ENCODE measurements around the gene SLC4A4.

Gene SLC4A4

GRCh38 chr4:71300362-71300761 lies 38.5 kb upstream of the SLC4A4 start:
- ATAC-seq (ENCODE audit: insufficient read depth, low read depth) (no peak), DNase-seq (no peak)
- TF ChIP-seq CTCF (IDR thresholded peaks at IDR 0.05; ENCODE audit: borderline replicate concordance, extremely low read depth, low read length, poor library complexity, severe bottlenecking) (no peak), EZH2 (IDR thresholded peaks at IDR 0.05; ENCODE audit: borderline replicate concordance, low read depth, low read length, severe bottlenecking) (no peak)
- Histone ChIP-seq H3K9me3 (ENCODE audit: insufficient read depth, low read length, severe bottlenecking) (no peaks in the 10 kb centered on the region), H3K27me3 (ENCODE audit: insufficient read depth, low read length, poor library complexity) (no peaks in the 10 kb centered on the region), H4K20me1 (ENCODE audit: insufficient read depth, low read length) (no peaks in the 10 kb centered on the region), H3K36me3 (ENCODE audit: insufficient read depth, low read length) (no peaks in the 10 kb centered on the region), H3K4me3 (ENCODE audit: low read depth in 1 of 2, low read length in 2 of 2) (no peak overlapping the region), H3K9ac (ENCODE audit: low read depth, low read length) (no peak overlapping the region), H2AFZ (ENCODE audit: low read depth, low read length) (no peak overlapping the region), H3K27ac (ENCODE audit: low read length) (no peak overlapping the region), H3K4me2 (ENCODE audit: insufficient read depth, low read length) (no peak overlapping the region), H3K4me1 (ENCODE audit: insufficient read depth, low read length) (no peaks in the 10 kb centered on the region), H3K79me2 (ENCODE audit: insufficient read depth, low read length) (no peaks in the 10 kb centered on the region)

- DNase-seq (no peak), ATAC-seq (ENCODE audit: insufficient read depth, low read depth) (no peak)
- Histone ChIP-seq H3K9ac (ENCODE audit: low read depth, low read length) (no peak overlapping the region), H3K4me3 (ENCODE audit: low read depth in 1 of 2, low read length in 2 of 2) (no peak overlapping the region), H3K27ac (ENCODE audit: low read length) (no peak overlapping the region), H3K4me1 (ENCODE audit: insufficient read depth, low read length) (no peaks in the 10 kb centered on the region), H2AFZ (ENCODE audit: low read depth, low read length) (no peak overlapping the region), H3K79me2 (ENCODE audit: insufficient read depth, low read length) (no peaks in the 10 kb centered on the region), H3K9me3 (ENCODE audit: insufficient read depth, low read length, severe bottlenecking) (no peaks in the 10 kb centered on the region), H3K36me3 (ENCODE audit: insufficient read depth, low read length) (no peaks in the 10 kb centered on the region), H4K20me1 (ENCODE audit: insufficient read depth, low read length) (no peaks in the 10 kb centered on the region), H3K27me3 (ENCODE audit: insufficient read depth, low read length, poor library complexity) (no peaks in the 10 kb centered on the region), H3K4me2 (ENCODE audit: insufficient read depth, low read length) (no peak overlapping the region)
- TF ChIP-seq CTCF (IDR thresholded peaks at IDR 0.05; ENCODE audit: borderline replicate concordance, extremely low read depth, low read length, poor library complexity, severe bottlenecking): no peak
- no peak for TF ChIP-seq EZH2 (IDR thresholded peaks at IDR 0.05; ENCODE audit: borderline replicate concordance, low read depth, low read length, severe bottlenecking)
Measured at GRCh38 chr4:71300964-71301363, 37.9 kb upstream of the SLC4A4 start.

- Histone ChIP-seq H4K20me1 (ENCODE audit: insufficient read depth, low read length) (no peaks in the 10 kb centered on the region), H3K4me3 (ENCODE audit: low read depth in 1 of 2, low read length in 2 of 2) (no peak overlapping the region), H3K4me2 (ENCODE audit: insufficient read depth, low read length) (no peak overlapping the region), H3K9me3 (ENCODE audit: insufficient read depth, low read length, severe bottlenecking) (no peaks in the 10 kb centered on the region), H3K36me3 (ENCODE audit: insufficient read depth, low read length) (no peaks in the 10 kb centered on the region), H3K27ac (ENCODE audit: low read length) (no peak overlapping the region), H3K4me1 (ENCODE audit: insufficient read depth, low read length) (no peaks in the 10 kb centered on the region), H2AFZ (ENCODE audit: low read depth, low read length) (no peak overlapping the region), H3K79me2 (ENCODE audit: insufficient read depth, low read length) (no peaks in the 10 kb centered on the region), H3K27me3 (ENCODE audit: insufficient read depth, low read length, poor library complexity) (no peaks in the 10 kb centered on the region), H3K9ac (ENCODE audit: low read depth, low read length) (no peak overlapping the region)
- TF ChIP-seq EZH2 (IDR thresholded peaks at IDR 0.05; ENCODE audit: borderline replicate concordance, low read depth, low read length, severe bottlenecking) (no peak), CTCF (IDR thresholded peaks at IDR 0.05; ENCODE audit: borderline replicate concordance, extremely low read depth, low read length, poor library complexity, severe bottlenecking) (no peak)
- no peak for ATAC-seq (ENCODE audit: insufficient read depth, low read depth)
- no peak for DNase-seq
Measured at GRCh38 chr4:71303287-71303686, 35.5 kb upstream of the SLC4A4 start.

- Histone ChIP-seq H3K27me3 (ENCODE audit: insufficient read depth, low read length, poor library complexity) (no peaks in the 10 kb centered on the region), H3K27ac (ENCODE audit: low read length) (no peak overlapping the region), H3K9ac (ENCODE audit: low read depth, low read length) (no peak overlapping the region), H3K36me3 (ENCODE audit: insufficient read depth, low read length) (no peaks in the 10 kb centered on the region), H3K79me2 (ENCODE audit: insufficient read depth, low read length) (no peaks in the 10 kb centered on the region), H3K4me3 (ENCODE audit: low read depth in 1 of 2, low read length in 2 of 2) (no peak overlapping the region), H4K20me1 (ENCODE audit: insufficient read depth, low read length) (no peaks in the 10 kb centered on the region), H2AFZ (ENCODE audit: low read depth, low read length) (no peak overlapping the region), H3K4me2 (ENCODE audit: insufficient read depth, low read length) (no peak overlapping the region), H3K9me3 (ENCODE audit: insufficient read depth, low read length, severe bottlenecking) (no peaks in the 10 kb centered on the region), H3K4me1 (ENCODE audit: insufficient read depth, low read length) (no peaks in the 10 kb centered on the region)
- TF ChIP-seq CTCF (IDR thresholded peaks at IDR 0.05; ENCODE audit: borderline replicate concordance, extremely low read depth, low read length, poor library complexity, severe bottlenecking): no peak
- no peak for TF ChIP-seq EZH2 (IDR thresholded peaks at IDR 0.05; ENCODE audit: borderline replicate concordance, low read depth, low read length, severe bottlenecking)
- DNase-seq: no peak
- no peak for ATAC-seq (ENCODE audit: insufficient read depth, low read depth)
Measured at GRCh38 chr4:71303850-71304249, 35.0 kb upstream of the SLC4A4 start.
